ENCODE measurements around the gene INHA. TPM values are rescaled to one million over a fixed set of nuclear protein-coding genes. Genes with fewer than 3 reads are reported as not detected.

INHA gene
- total and polyA plus RNA-seq, 12 donors: 18.9 to 704 (median 43.1) TPM

- no peaks in the 10 kb centered on the region for H3K4me1 ChIP-seq (replicated peaks in 1 of 2)
- no peaks in the 10 kb centered on the region for H3K36me3 ChIP-seq (replicated peaks in 1 of 2)
- 13 to 14% (median 14%) methylated on average over 18 to 21 of the region's 21 CpGs for WGBS, 4 donors
- no peaks in the 10 kb centered on the region for H3K9me3 ChIP-seq (replicated peaks in 1 of 3)
- H3K4me3 ChIP-seq: no peak overlapping the region
- H3K27ac ChIP-seq: no peak overlapping the region
- DNase-seq: peak; percentile 79 to 90 (median 87)
- H3K27me3 ChIP-seq: peaks cover 28% of the 10 kb centered on the region
- TF ChIP-seq, protein P1, sequence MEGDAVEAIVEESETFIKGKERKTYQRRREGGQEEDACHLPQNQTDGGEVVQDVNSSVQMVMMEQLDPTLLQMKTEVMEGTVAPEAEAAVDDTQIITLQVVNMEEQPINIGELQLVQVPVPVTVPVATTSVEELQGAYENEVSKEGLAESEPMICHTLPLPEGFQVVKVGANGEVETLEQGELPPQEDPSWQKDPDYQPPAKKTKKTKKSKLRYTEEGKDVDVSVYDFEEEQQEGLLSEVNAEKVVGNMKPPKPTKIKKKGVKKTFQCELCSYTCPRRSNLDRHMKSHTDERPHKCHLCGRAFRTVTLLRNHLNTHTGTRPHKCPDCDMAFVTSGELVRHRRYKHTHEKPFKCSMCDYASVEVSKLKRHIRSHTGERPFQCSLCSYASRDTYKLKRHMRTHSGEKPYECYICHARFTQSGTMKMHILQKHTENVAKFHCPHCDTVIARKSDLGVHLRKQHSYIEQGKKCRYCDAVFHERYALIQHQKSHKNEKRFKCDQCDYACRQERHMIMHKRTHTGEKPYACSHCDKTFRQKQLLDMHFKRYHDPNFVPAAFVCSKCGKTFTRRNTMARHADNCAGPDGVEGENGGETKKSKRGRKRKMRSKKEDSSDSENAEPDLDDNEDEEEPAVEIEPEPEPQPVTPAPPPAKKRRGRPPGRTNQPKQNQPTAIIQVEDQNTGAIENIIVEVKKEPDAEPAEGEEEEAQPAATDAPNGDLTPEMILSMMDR (IDR thresholded peaks at IDR 0.05): peak; percentile 94 to 99 (median 96)
- no peak for TF ChIP-seq POLR2A (IDR thresholded peaks at IDR 0.05)
- intact Hi-C loops (cut with DNase I): loop anchor here in 1 of 2 donors (2.0 to 5.0 kb wide), 2 partner anchors 73 to 128 kb away; no protein-coding TSS in a partner anchor
Observed at GRCh38 chr2:219530048-219530963, 41.8 kb upstream of the INHA start.

DNA sequence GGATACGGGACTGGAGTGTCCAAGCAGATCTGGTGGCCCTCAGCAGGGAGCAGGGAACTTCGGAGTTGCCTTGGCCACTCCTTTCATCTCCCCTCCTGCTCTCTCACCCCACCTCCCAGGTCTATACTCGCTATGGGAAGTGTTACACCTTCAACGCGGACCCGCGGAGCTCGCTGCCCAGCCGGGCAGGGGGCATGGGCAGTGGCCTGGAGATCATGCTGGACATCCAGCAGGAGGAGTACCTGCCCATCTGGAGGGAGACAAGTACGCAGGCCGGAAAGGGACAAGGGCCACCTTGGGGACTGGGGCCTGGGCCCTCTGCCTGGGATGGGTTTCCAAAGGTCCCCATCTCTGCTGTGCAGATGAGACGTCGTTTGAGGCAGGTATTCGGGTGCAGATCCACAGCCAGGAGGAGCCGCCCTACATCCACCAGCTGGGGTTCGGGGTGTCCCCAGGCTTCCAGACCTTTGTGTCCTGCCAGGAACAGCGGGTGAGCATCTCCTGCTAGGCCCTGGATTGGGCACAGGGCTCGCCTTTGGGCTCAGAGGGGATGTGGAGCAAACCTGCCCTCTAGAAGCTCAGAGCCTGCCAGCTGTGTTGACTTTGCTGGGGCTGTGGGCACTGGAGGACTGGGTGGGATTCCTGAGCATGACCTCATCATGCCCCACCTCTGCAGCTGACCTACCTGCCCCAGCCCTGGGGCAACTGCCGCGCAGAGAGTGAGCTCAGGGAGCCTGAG is 40.3 kb upstream of the INHA start:
- TF ChIP-seq, protein P1 (IDR thresholded peaks at IDR 0.05): no peak
- no peak for TF ChIP-seq POLR2A (IDR thresholded peaks at IDR 0.05)
- H3K27ac ChIP-seq: no peak overlapping the region
- no peak overlapping the region for H3K4me3 ChIP-seq
- no peaks in the 10 kb centered on the region for H3K36me3 ChIP-seq (replicated peaks in 1 of 2)
- H3K4me1 ChIP-seq (replicated peaks in 1 of 2): no peaks in the 10 kb centered on the region
- intact Hi-C loops (cut with DNase I): loop anchor here in 1 of 2 donors (2.0 to 5.0 kb wide), 3 partner anchors 59 to 129 kb away; no protein-coding TSS in a partner anchor
- peaks cover 22% of the 10 kb centered on the region for H3K27me3 ChIP-seq
- no peak for DNase-seq
- WGBS, 4 donors: 69 to 74% (median 71%) methylated on average over 13 to 20 of the region's 20 CpGs
- no peaks in the 10 kb centered on the region for H3K9me3 ChIP-seq (replicated peaks in 1 of 3)

- intact Hi-C loops (cut with DNase I): loop anchor here in 1 of 2 donors (2.0 to 5.0 kb wide), 2 partner anchors 60 to 75 kb away; no protein-coding TSS in a partner anchor
- 38 to 89% (median 73%) methylated on average over 1 to 8 of the region's 8 CpGs for WGBS, 4 donors
Observed at GRCh38 chr2:219532378-219532649, 39.8 kb upstream of the INHA start.

More at GRCh38 chr2:219532378-219532649, 39.8 kb upstream of the INHA start:
- Histone ChIP-seq H3K27me3 (peaks cover 17% of the 10 kb centered on the region), H3K27ac (no peak overlapping the region), H3K4me1 (replicated peaks in 1 of 2) (no peaks in the 10 kb centered on the region), H3K36me3 (replicated peaks in 1 of 2) (no peaks in the 10 kb centered on the region), H3K9me3 (replicated peaks in 1 of 3) (no peaks in the 10 kb centered on the region), H3K4me3 (no peak overlapping the region)
- TF ChIP-seq POLR2A (IDR thresholded peaks at IDR 0.05): no peak
- TF ChIP-seq, protein P1 (IDR thresholded peaks at IDR 0.05): no peak
- DNase-seq: no peak

All from adrenal gland (tissue), 12 donors.